Measurements from ENCODE around the gene SLC38A5. TPM values are rescaled to one million over a fixed set of nuclear protein-coding genes. Genes with fewer than 3 reads are reported as not detected.
"Not testable (repeated sequence)": the region's sequence is repeated elsewhere in the genome, so short reads cannot be mapped to it uniquely, and the experiment has no call there.

Gene SLC38A5
- total RNA-seq, 1 donor from 2014 or later: 2.3 TPM

DNA sequence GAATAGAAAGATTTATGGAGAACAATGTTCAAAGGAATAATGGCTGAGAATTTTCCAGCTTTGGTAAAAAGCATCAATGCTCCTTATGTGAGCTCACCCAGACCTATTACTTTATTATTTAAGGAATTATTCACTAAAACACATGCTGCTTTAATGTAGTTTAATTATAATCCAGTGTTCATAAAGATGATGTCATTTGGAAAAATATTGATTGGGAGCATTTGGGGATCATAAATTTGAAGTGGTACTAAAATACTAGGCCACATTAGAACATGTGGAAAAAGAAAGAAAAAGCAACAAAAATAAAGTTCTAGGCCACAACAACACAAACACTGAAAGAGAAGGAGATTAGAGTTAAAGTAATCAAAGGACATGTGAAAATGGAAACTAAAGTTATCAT lies 20.0 kb downstream of the SLC38A5 start:
- no peaks in the 10 kb centered on the region for H3K36me3 ChIP-seq
- H3K9me3 Mint-ChIP-seq: peaks cover 2% of the 10 kb centered on the region
- no peak overlapping the region for H3K27ac ChIP-seq
- H3K79me2 ChIP-seq (ENCODE audit: low read depth): no peaks in the 10 kb centered on the region
- H3K27ac Mint-ChIP-seq: no peak overlapping the region
- no peaks in the 10 kb centered on the region for H3K4me1 Mint-ChIP-seq
- no peak for DNase-seq (ENCODE audit: low spot score)
- no peak overlapping the region for H3K4me2 ChIP-seq
- no peak overlapping the region for H3K9ac ChIP-seq
- H3K27me3 Mint-ChIP-seq (ENCODE audit: insufficient read depth, low read depth): peaks cover 6% of the 10 kb centered on the region
- no peaks in the 10 kb centered on the region for H3K27me3 ChIP-seq
- H3K9me3 ChIP-seq (ENCODE audit: low read depth): no peaks in the 10 kb centered on the region
- H3F3A ChIP-seq (ENCODE audit: low read depth): no peaks in the 10 kb centered on the region
- H3K4me3 Mint-ChIP-seq: no peak overlapping the region
- H3K4me3 ChIP-seq: no peak overlapping the region
- TF ChIP-seq, protein P1, sequence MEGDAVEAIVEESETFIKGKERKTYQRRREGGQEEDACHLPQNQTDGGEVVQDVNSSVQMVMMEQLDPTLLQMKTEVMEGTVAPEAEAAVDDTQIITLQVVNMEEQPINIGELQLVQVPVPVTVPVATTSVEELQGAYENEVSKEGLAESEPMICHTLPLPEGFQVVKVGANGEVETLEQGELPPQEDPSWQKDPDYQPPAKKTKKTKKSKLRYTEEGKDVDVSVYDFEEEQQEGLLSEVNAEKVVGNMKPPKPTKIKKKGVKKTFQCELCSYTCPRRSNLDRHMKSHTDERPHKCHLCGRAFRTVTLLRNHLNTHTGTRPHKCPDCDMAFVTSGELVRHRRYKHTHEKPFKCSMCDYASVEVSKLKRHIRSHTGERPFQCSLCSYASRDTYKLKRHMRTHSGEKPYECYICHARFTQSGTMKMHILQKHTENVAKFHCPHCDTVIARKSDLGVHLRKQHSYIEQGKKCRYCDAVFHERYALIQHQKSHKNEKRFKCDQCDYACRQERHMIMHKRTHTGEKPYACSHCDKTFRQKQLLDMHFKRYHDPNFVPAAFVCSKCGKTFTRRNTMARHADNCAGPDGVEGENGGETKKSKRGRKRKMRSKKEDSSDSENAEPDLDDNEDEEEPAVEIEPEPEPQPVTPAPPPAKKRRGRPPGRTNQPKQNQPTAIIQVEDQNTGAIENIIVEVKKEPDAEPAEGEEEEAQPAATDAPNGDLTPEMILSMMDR (IDR thresholded peaks at IDR 0.05): no peak
- TF ChIP-seq EZH2 (IDR thresholded peaks at IDR 0.05) (no peak), EZH2phosphoT487 (IDR thresholded peaks at IDR 0.05) (no peak)
- no peak overlapping the region for H2AFZ ChIP-seq (replicated peaks)
- no peaks in the 10 kb centered on the region for H3K36me3 Mint-ChIP-seq
- H3K4me1 ChIP-seq: no peaks in the 10 kb centered on the region
- no peaks in the 10 kb centered on the region for H4K20me1 ChIP-seq (ENCODE audit: low read depth)

DNA sequence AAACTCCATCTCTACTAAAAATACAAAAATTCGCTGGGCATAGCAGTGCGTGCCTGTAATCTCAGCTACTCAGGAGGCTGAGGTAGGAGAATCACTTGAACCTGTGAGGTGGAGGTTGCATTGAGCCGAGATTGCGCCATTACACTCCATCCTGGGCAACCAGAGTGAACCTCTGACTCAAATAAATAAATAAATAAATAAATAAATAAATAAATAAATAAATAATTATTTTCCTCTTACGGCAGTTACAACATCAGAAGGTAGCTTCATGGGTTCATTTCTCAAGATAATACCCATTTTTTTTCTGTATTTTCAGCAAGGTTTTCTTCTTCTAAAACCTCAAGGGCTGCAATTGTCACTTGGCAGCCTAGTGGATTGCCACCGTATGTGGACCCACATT lies 22.9 kb downstream of the SLC38A5 start:
- not testable (repeated sequence) for H3K27me3 ChIP-seq; H4K20me1 ChIP-seq (ENCODE audit: low read depth); H3K4me3 Mint-ChIP-seq; H3K36me3 ChIP-seq; H3K9me3 ChIP-seq (ENCODE audit: low read depth); H3K9me3 Mint-ChIP-seq; H3K9ac ChIP-seq; H3F3A ChIP-seq (ENCODE audit: low read depth); H3K27ac ChIP-seq; DNase-seq (ENCODE audit: low spot score); H3K27ac Mint-ChIP-seq; H2AFZ ChIP-seq (replicated peaks); H3K4me2 ChIP-seq; H3K79me2 ChIP-seq (ENCODE audit: low read depth); H3K36me3 Mint-ChIP-seq; H3K4me1 Mint-ChIP-seq; H3K4me3 ChIP-seq; H3K4me1 ChIP-seq
- H3K27me3 Mint-ChIP-seq (ENCODE audit: insufficient read depth, low read depth): peaks cover 10% of the 10 kb centered on the region

DNA sequence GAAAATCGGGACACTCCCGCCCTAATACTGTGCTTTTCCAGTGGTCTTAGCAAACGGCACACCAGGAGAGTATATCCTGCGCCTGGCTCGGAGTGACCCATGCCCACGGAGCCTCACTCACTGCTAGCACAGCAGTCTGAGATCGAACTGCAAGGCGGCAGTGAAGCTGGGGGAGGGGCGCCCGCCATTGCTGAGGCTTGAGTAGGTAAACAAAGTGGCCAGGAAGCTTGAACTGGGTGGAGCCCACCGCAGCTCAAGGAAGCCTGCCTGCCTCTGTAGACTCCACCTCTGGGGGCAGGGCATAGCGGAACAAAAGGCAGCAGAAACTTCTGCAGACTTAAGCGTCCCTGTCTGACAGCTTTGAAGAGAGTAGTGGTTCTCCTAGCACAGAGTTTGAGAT lies 36.3 kb downstream of the SLC38A5 start:
- H3K4me1 ChIP-seq; H3K27ac ChIP-seq; DNase-seq (ENCODE audit: low spot score): not testable (repeated sequence)

DNA sequence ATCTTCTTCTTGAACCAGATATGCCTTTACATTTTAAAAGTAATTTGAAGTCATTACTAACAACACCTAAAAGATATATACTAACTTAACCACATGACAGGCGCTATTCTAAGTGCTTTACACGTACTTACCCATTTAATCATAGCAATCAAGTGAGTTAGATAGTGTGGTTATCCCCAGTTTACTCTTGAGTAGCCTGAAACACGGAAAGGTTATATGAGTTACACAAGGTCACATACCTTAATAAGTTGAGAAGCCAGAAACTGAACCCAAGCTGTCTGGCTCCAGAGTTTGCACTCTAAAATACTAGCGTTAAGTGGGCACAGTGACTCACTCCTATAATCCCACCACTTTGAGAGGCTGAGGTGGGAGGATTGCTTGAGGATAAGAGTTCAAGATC lies 39.9 kb downstream of the SLC38A5 start:
- H3K36me3 Mint-ChIP-seq, H3K4me3 Mint-ChIP-seq: not testable (repeated sequence)
- peaks cover 18% of the 10 kb centered on the region for H3K9me3 Mint-ChIP-seq

More for the DNA sequence above, 36.3 kb downstream of the SLC38A5 start:
- not testable (repeated sequence) for H3K27me3 ChIP-seq; H3K79me2 ChIP-seq (ENCODE audit: low read depth); H3K9ac ChIP-seq; H3K36me3 Mint-ChIP-seq; H2AFZ ChIP-seq (replicated peaks); H3K36me3 ChIP-seq; H3K27me3 Mint-ChIP-seq (ENCODE audit: insufficient read depth, low read depth); H3K4me2 ChIP-seq; H3K9me3 ChIP-seq (ENCODE audit: low read depth); H3K4me3 ChIP-seq; H3K4me1 Mint-ChIP-seq; H4K20me1 ChIP-seq (ENCODE audit: low read depth); H3K4me3 Mint-ChIP-seq; H3F3A ChIP-seq (ENCODE audit: low read depth); H3K27ac Mint-ChIP-seq
- peaks cover 16% of the 10 kb centered on the region for H3K9me3 Mint-ChIP-seq

DNA sequence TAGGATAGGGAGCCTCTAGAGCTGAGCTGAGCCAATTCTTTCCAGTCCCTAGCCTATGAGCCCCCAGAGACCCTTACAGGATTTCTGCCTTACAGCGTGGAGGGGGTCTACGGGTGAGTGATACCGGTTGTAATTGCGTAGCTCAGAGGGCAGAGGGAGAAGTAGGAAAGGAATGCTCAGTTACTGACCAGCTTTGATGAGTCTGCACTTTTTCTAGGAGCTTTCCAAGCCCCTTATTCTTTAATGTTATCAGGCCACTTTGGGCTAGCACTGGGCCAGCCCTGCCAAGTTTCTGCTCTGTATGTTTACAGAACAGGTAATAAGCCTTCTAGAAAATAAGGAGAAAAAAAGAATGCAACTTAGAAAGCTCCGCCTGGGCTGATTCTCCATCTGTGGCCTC lies 40.5 kb downstream of the SLC38A5 start:
- not testable (repeated sequence) for H4K20me1 ChIP-seq (ENCODE audit: low read depth); H3K27ac ChIP-seq; H3K4me1 ChIP-seq; H3K9ac ChIP-seq; H3K27me3 Mint-ChIP-seq (ENCODE audit: insufficient read depth, low read depth); H3K4me2 ChIP-seq; H3K27ac Mint-ChIP-seq; H3K4me1 Mint-ChIP-seq; H3K4me3 ChIP-seq; H3K36me3 Mint-ChIP-seq; H3K27me3 ChIP-seq; H3K79me2 ChIP-seq (ENCODE audit: low read depth); H3K9me3 ChIP-seq (ENCODE audit: low read depth); H3K4me3 Mint-ChIP-seq; H3K36me3 ChIP-seq; DNase-seq (ENCODE audit: low spot score); H2AFZ ChIP-seq (replicated peaks); H3F3A ChIP-seq (ENCODE audit: low read depth)
- H3K9me3 Mint-ChIP-seq: peaks cover 14% of the 10 kb centered on the region

More for the DNA sequence above, 39.9 kb downstream of the SLC38A5 start:
- H3K79me2 ChIP-seq (ENCODE audit: low read depth); H3K27ac Mint-ChIP-seq; H3F3A ChIP-seq (ENCODE audit: low read depth); H3K4me1 ChIP-seq; H3K36me3 ChIP-seq; H4K20me1 ChIP-seq (ENCODE audit: low read depth); H3K4me1 Mint-ChIP-seq; H3K27me3 ChIP-seq; H3K4me3 ChIP-seq; H3K9me3 ChIP-seq (ENCODE audit: low read depth); DNase-seq (ENCODE audit: low spot score); H3K9ac ChIP-seq; H3K27ac ChIP-seq; H2AFZ ChIP-seq (replicated peaks); H3K4me2 ChIP-seq; H3K27me3 Mint-ChIP-seq (ENCODE audit: insufficient read depth, low read depth): not testable (repeated sequence)

DNA sequence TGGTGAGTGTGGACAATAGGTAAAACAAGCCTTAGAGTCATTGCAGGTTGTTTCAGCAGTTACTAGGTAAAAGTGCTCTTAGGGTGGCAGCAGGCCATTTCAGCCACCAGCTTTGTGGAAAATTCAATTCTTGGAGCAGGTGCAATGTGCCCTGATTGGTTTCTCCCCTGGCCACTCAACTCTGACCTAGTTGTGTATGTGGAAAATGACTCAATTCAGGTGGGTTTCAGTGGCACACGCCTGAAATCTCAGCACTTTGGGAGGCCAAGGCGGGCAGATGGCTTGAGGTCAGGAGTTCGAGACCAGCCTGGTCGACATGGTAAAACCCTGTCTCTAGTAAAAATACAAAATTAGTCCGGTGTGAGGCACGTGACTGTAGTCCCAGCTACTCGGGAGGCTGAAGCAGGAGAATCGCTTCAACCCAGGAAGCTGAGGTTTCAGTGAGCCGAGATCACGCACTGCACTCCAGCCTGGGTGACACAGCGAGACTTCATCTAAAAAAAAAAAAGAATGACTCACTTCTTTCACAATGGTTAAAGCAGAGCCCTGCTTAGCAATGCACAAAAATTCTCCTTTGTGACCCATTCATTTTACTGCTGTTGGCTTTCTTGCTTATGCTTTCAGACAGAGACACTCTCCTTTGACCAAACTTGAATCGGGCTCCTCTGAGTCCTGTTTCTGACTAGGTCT lies 42.9 kb downstream of the SLC38A5 start:
- H3F3A ChIP-seq (ENCODE audit: low read depth): not testable (repeated sequence)

DNA sequence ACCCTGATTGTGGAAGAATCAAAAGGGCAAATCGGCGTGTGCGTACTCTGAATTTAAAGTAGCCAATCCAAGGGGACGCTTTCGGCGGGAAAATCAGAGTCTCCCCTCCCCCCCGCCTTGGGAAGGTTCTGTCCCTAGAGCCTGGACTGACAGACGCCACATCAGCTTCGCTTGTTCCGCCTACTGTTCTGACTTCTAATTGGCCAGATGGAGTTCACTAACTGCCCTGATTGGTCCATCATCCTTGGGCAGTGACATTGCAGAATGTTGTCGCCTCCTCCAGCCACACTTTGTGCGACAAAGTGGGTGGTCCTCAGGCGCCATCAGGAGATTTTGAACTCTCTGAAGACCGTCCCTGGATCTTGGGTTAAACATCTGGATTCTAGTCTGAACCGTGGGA lies 58.2 kb downstream of the SLC38A5 start, which contains the start of gene SSX4B:
TSS of gene SSX4B (minus strand) at position 101 of the 400 bp plus-strand sequence. CDS start 588 bp downstream, outside the sequence.
- H3K4me3 ChIP-seq; H3K27me3 Mint-ChIP-seq (ENCODE audit: insufficient read depth, low read depth); H3K9me3 Mint-ChIP-seq; H3K36me3 ChIP-seq; H3K4me1 Mint-ChIP-seq; H3K4me2 ChIP-seq; H3K36me3 Mint-ChIP-seq; H2AFZ ChIP-seq (replicated peaks); H3K27ac ChIP-seq; H3K27ac Mint-ChIP-seq; H3K27me3 ChIP-seq; H3K9ac ChIP-seq; H3K9me3 ChIP-seq (ENCODE audit: low read depth); H3K79me2 ChIP-seq (ENCODE audit: low read depth); H3K4me1 ChIP-seq; H3K4me3 Mint-ChIP-seq; DNase-seq (ENCODE audit: low spot score); H3F3A ChIP-seq (ENCODE audit: low read depth); H4K20me1 ChIP-seq (ENCODE audit: low read depth): not testable (repeated sequence)

More for the DNA sequence above, 42.9 kb downstream of the SLC38A5 start:
- not testable (repeated sequence) for H3K36me3 Mint-ChIP-seq; H3K4me3 ChIP-seq; H3K4me2 ChIP-seq; H3K4me1 Mint-ChIP-seq; H3K9me3 Mint-ChIP-seq; H3K79me2 ChIP-seq (ENCODE audit: low read depth); H3K4me1 ChIP-seq; H2AFZ ChIP-seq (replicated peaks); H3K9ac ChIP-seq; H4K20me1 ChIP-seq (ENCODE audit: low read depth); DNase-seq (ENCODE audit: low spot score); H3K27ac Mint-ChIP-seq; H3K4me3 Mint-ChIP-seq; H3K27me3 ChIP-seq; H3K27ac ChIP-seq; H3K9me3 ChIP-seq (ENCODE audit: low read depth); H3K36me3 ChIP-seq; H3K27me3 Mint-ChIP-seq (ENCODE audit: insufficient read depth, low read depth)

Measured in neural progenitor cell (in vitro differentiated cells).